Heart left ventricle (tissue), 13 donors: ENCODE measurements around the gene SYNC.

ENCODE experiments used
- POLR2A ChIP-seq, 2 donors: fragments of 450-650 bp; IDR thresholded peaks; one replicate each; pipeline ENCODE4 v1.6.1; 2017; ENCODE audit warnings: antibody characterized with exemption in 2 of 2, mild to moderate bottlenecking in 2 of 2, moderate library complexity in 2 of 2
- TF ChIP-seq, protein P1 (sequence below), 12 donors: fragments of 200-600 bp; sonication (generic) in 4 of 12; IDR thresholded peaks; one replicate each; pipeline versions ENCODE4 v1.5.0 to v1.8.0; 2018 to 2022; ENCODE audit warnings: antibody characterized with exemption in 12 of 12, mild to moderate bottlenecking in 5 of 12
- donor health status: ischemic (EF 13 %, LVEDD 7.1; RV severe dilation, severe dysfunction).
- donor health status: DM: no; HTN: yes; CAD: no.
- donor health status: DM: no; HTN: no; CAD: no.
- donor health status: ischemic (EF 25% LVEDD 6.9; RV normal size, moderate dysfunction).
- donor health status: ischemic (EF 25% LVEDD 5.7; RV mildly dilated, moderate dysfunction).
- donor health status: ischemic (EF 35%, LVEDD 5.7; RV mildly dilated, moderate dysfunction).
- donor health status: nonischemic (EF 11% LVEDD 7.7; RV severe dilation, severe dysfunction).
- donor health status: DM: yes; HTN: yes; CAD: no.
- donor health status: PGD.
- donor health status: ischemic (EF 29% LVEDD 5.4; RV normal size, mild dysfunction).
- donor health status: nonischemic (EF 23%, LVEDD 6.1; RV moderate dilation, normal function).

DNA sequence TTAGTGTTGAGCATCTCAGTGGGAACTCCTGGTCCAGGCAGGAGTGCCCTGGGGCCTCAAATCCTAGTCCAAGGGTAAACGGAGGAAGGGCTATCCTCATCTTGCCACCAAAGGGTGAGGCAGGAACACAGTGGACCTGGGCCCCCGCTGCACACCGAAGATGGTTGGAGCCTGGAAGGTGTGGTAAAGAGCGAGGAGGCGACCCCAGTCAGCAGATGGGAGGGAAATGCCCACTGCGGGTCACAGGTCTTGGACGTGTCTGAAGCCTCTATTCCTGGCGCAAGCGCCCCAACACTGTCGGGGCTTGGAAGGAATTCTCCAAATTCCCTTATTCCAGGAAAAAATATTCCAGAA is 38.5 kb upstream of the SYNC start:
- TF ChIP-seq, protein P1, sequence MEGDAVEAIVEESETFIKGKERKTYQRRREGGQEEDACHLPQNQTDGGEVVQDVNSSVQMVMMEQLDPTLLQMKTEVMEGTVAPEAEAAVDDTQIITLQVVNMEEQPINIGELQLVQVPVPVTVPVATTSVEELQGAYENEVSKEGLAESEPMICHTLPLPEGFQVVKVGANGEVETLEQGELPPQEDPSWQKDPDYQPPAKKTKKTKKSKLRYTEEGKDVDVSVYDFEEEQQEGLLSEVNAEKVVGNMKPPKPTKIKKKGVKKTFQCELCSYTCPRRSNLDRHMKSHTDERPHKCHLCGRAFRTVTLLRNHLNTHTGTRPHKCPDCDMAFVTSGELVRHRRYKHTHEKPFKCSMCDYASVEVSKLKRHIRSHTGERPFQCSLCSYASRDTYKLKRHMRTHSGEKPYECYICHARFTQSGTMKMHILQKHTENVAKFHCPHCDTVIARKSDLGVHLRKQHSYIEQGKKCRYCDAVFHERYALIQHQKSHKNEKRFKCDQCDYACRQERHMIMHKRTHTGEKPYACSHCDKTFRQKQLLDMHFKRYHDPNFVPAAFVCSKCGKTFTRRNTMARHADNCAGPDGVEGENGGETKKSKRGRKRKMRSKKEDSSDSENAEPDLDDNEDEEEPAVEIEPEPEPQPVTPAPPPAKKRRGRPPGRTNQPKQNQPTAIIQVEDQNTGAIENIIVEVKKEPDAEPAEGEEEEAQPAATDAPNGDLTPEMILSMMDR (IDR thresholded peaks at IDR 0.05) = no peak
- TF ChIP-seq POLR2A (IDR thresholded peaks at IDR 0.05) = no peak
